Muscle layer of colon (tissue), 2 donors: Measurements from ENCODE around the gene FOXF2.

Experiments
- H3K27ac ChIP-seq: one replicate; pipeline ENCODE4 v1.7.0; 2013; ENCODE audit warnings: low read depth, mild to moderate bottlenecking, low read length, moderate library complexity
- H3K27me3 ChIP-seq, 2 donors: one replicate each; pipeline ENCODE4 v1.7.0; 2013; ENCODE audit warnings: low read length in 2 of 2, mild to moderate bottlenecking in 2 of 2; ENCODE audit not compliant: insufficient read depth in 2 of 2, control insufficient read depth in 1 of 2
- H3K36me3 ChIP-seq: one replicate; pipeline ENCODE4 v1.7.0; 2013; ENCODE audit warnings: mild to moderate bottlenecking, low read length; ENCODE audit not compliant: insufficient read depth
- H3K4me1 ChIP-seq: one replicate; pipeline ENCODE4 v1.7.0; 2013; ENCODE audit warnings: mild to moderate bottlenecking, low read length; ENCODE audit not compliant: insufficient read depth
- H3K4me3 ChIP-seq, 2 donors: one replicate each; pipeline ENCODE4 v1.7.0; 2013; ENCODE audit warnings: low read length in 2 of 2, low read depth in 1 of 2, mild to moderate bottlenecking in 1 of 2, moderate library complexity in 1 of 2
- H3K9ac ChIP-seq: one replicate; pipeline ENCODE4 v1.7.0; 2013; ENCODE audit warnings: low read length
- H3K9me3 ChIP-seq: one replicate; pipeline ENCODE4 v1.7.0; 2013; ENCODE audit warnings: mild to moderate bottlenecking, low read length
- donor health status: abdominal sarcoma.
- donor health status: Adenocarcinoma of cecum.

The FOXF2 gene

GRCh38 chr6:1379017-1379787 lies 10.2 kb upstream of the FOXF2 start:
- Histone ChIP-seq H3K4me1 (peaks cover 16% of the 10 kb centered on the region), H3K4me3 (peak overlapping the region in 1 of 2 donors; percentile 14), H3K27ac (no peak overlapping the region), H3K9me3 (no peaks in the 10 kb centered on the region), H3K27me3 (peaks cover 37 to 55% of the 10 kb centered on the region in 2 donors), H3K36me3 (no peaks in the 10 kb centered on the region), H3K9ac (no peak overlapping the region)

- H3K9me3 ChIP-seq = no peaks in the 10 kb centered on the region
- peaks cover 16% of the 10 kb centered on the region for H3K4me1 ChIP-seq
Measured at GRCh38 chr6:1379788-1380147, 9.6 kb upstream of the FOXF2 start.

GRCh38 chr6:1380625-1381427 lies 8.6 kb upstream of the FOXF2 start:
- no peak overlapping the region for H3K4me3 ChIP-seq
- H3K27me3 ChIP-seq = peaks cover 37 to 62% of the 10 kb centered on the region in 2 donors
- H3K27ac ChIP-seq = no peak overlapping the region
- H3K9ac ChIP-seq = no peak overlapping the region
- H3K36me3 ChIP-seq = no peaks in the 10 kb centered on the region
- H3K4me1 ChIP-seq = peaks cover 16% of the 10 kb centered on the region
- H3K9me3 ChIP-seq = no peaks in the 10 kb centered on the region

More at GRCh38 chr6:1379788-1380147, 9.6 kb upstream of the FOXF2 start:
- no peak overlapping the region for H3K9ac ChIP-seq
- no peak overlapping the region for H3K27ac ChIP-seq
- no peaks in the 10 kb centered on the region for H3K36me3 ChIP-seq
- H3K4me3 ChIP-seq = no peak overlapping the region
- H3K27me3 ChIP-seq = peaks cover 37 to 61% of the 10 kb centered on the region in 2 donors

- Histone ChIP-seq H3K27ac (peak overlapping the region; percentile 71), H3K9me3 (no peaks in the 10 kb centered on the region), H3K27me3 (peaks cover 33 to 62% of the 10 kb centered on the region in 2 donors), H3K4me3 (peak overlapping the region; percentile 21 to 43), H3K4me1 (peaks cover 16% of the 10 kb centered on the region), H3K9ac (peak overlapping the region; percentile 27), H3K36me3 (no peaks in the 10 kb centered on the region)
Measured at GRCh38 chr6:1381481-1382330, 7.7 kb upstream of the FOXF2 start.

GRCh38 chr6:1382331-1382882 lies 7.0 kb upstream of the FOXF2 start:
- no peaks in the 10 kb centered on the region for H3K36me3 ChIP-seq
- H3K27ac ChIP-seq = peak overlapping the region; percentile 71
- H3K4me3 ChIP-seq = peak overlapping the region; percentile 21 to 23
- peak overlapping the region; percentile 27 for H3K9ac ChIP-seq
- peaks cover 16% of the 10 kb centered on the region for H3K4me1 ChIP-seq
- H3K27me3 ChIP-seq = peaks cover 30 to 59% of the 10 kb centered on the region in 2 donors
- H3K9me3 ChIP-seq = no peaks in the 10 kb centered on the region

GRCh38 chr6:1382883-1383728 lies 6.3 kb upstream of the FOXF2 start:
- Histone ChIP-seq H3K27ac (peak overlapping the region; percentile 71), H3K4me1 (peaks cover 16% of the 10 kb centered on the region), H3K9ac (peak overlapping the region; percentile 27), H3K9me3 (no peaks in the 10 kb centered on the region), H3K4me3 (peak overlapping the region; percentile 34 to 52), H3K36me3 (no peaks in the 10 kb centered on the region), H3K27me3 (peaks cover 23 to 52% of the 10 kb centered on the region in 2 donors)

GRCh38 chr6:1383729-1384548 lies 5.4 kb upstream of the FOXF2 start:
- Histone ChIP-seq H3K4me1 (peaks cover 16% of the 10 kb centered on the region), H3K36me3 (no peaks in the 10 kb centered on the region), H3K27ac (peak overlapping the region; percentile 71), H3K27me3 (peaks cover 15 to 44% of the 10 kb centered on the region in 2 donors), H3K4me3 (peak overlapping the region; percentile 34 to 52), H3K9me3 (no peaks in the 10 kb centered on the region), H3K9ac (peak overlapping the region; percentile 55)

- Histone ChIP-seq H3K4me3 (peak overlapping the region in 1 of 2 donors; percentile 52), H3K4me1 (peaks cover 16% of the 10 kb centered on the region), H3K27ac (peak overlapping the region; percentile 71), H3K9me3 (no peaks in the 10 kb centered on the region), H3K36me3 (no peaks in the 10 kb centered on the region), H3K9ac (peak overlapping the region; percentile 55), H3K27me3 (peaks cover 12 to 37% of the 10 kb centered on the region in 2 donors)
Measured at GRCh38 chr6:1384549-1385128, 4.7 kb upstream of the FOXF2 start.

- peak overlapping the region; percentile 71 for H3K27ac ChIP-seq
- H3K9me3 ChIP-seq = no peaks in the 10 kb centered on the region
- H3K9ac ChIP-seq = peak overlapping the region; percentile 55
- peak overlapping the region in 1 of 2 donors; percentile 52 for H3K4me3 ChIP-seq
- peaks cover 5 to 35% of the 10 kb centered on the region in 2 donors for H3K27me3 ChIP-seq
- peaks cover 16% of the 10 kb centered on the region for H3K4me1 ChIP-seq
- no peaks in the 10 kb centered on the region for H3K36me3 ChIP-seq
Measured at GRCh38 chr6:1385129-1386037, 4.0 kb upstream of the FOXF2 start.
